ENCODE measurements around the gene BMP8B.

Gene BMP8B

GRCh38 chr1:39835110-39835509 lies 46.4 kb upstream of the BMP8B start:
- Histone ChIP-seq H2BK120ac (ENCODE audit: low read depth, low read length) (no peak overlapping the region), H4K91ac (ENCODE audit: low read length) (no peak overlapping the region), H3K4me3 (ENCODE audit: insufficient read depth in 1 of 2, low read depth in 1 of 2, low read length in 2 of 2) (no peak overlapping the region), H3K14ac (ENCODE audit: low read length in 2 of 2) (no peak overlapping the region), H3K79me1 (replicated peaks; ENCODE audit: low read length, poor library complexity, severe bottlenecking) (peaks cover 2% of the 10 kb centered on the region), H3K9me3 (ENCODE audit: control insufficient read depth, low read length) (no peaks in the 10 kb centered on the region), H3K9ac (ENCODE audit: low read length) (no peak overlapping the region), H3K27ac (ENCODE audit: low read length, poor library complexity, severe bottlenecking) (no peak overlapping the region), H2AFZ (ENCODE audit: low read depth, low read length) (no peak overlapping the region), H3K36me3 (ENCODE audit: control insufficient read depth in 1 of 2, insufficient read depth in 2 of 2, low read depth in 1 of 2, low read length in 2 of 2) (peaks cover 10 to 39% of the 10 kb centered on the region in 2 experiments), H2BK12ac (ENCODE audit: low read length in 2 of 2) (no peak overlapping the region), H3K23ac (ENCODE audit: low read length in 2 of 2) (no peak overlapping the region), H2BK5ac (ENCODE audit: low read depth, low read length, poor library complexity, severe bottlenecking) (no peak overlapping the region), H3K4me2 (ENCODE audit: low read length, poor library complexity, severe bottlenecking) (no peak overlapping the region), H3K27me3 (ENCODE audit: control insufficient read depth in 1 of 2, insufficient read depth in 1 of 2, low read length in 2 of 2) (peaks cover 3% of the 10 kb centered on the region in 2 experiments), H4K8ac (ENCODE audit: low read length) (no peak overlapping the region), H2BK15ac (ENCODE audit: low read depth, poor library complexity, severe bottlenecking) (no peak overlapping the region), H2AK5ac (ENCODE audit: low read length, severe bottlenecking) (no peak overlapping the region), H3K18ac (ENCODE audit: low read depth in 1 of 2, low read length in 2 of 2) (no peak overlapping the region), H3K4ac (ENCODE audit: low read depth in 1 of 2, low read length in 2 of 2) (no peak overlapping the region), H3K4me1 (ENCODE audit: control insufficient read depth, insufficient read depth, low read depth, low read length) (no peaks in the 10 kb centered on the region)
- DNase-seq = no peak
- 98% methylated on average over 2 of the region's 2 CpGs for WGBS

DNA sequence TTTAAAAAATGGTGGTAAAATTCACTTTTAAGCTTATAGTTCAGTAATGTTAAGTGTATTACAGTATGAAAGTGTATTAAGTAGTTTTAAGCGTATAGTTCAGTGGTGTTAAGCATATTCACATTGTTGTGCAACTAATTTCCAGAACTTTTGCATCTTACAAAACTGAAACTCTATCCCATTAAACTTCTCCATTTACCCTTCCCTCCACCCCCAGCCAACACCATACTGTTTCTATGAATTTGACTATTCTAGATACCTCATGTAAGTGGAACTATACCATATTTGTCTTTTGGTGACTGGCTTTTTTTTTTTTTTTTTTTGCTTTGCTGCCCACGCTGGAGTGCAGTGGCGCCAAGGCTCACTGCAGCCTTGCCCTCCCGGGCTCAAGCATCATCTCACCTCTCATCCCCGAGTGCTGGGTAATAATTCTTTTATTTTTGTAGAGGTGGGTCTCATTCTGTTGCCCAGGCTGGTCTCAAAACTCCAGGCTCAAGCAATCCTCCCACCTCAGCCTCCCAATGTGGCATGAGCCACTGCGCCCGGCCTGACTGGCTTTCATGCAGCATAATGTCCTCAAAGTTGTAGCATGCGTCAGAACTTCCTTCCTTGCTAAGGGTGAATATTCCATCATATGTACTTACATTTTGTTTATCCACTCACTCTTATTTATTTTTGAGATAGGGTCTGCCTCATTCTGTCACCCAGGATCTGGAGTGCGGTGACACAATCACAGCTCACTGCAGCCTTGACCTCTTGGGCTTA lies 45.1 kb upstream of the BMP8B start:
- Histone ChIP-seq H2BK15ac (ENCODE audit: low read depth, poor library complexity, severe bottlenecking) (no peak overlapping the region), H2AK5ac (ENCODE audit: low read length, severe bottlenecking) (no peak overlapping the region)
- 97% methylated on average over 4 of the region's 9 CpGs for WGBS

GRCh38 chr1:39833121-39833520 lies 44.5 kb upstream of the BMP8B start:
- Histone ChIP-seq H4K8ac (ENCODE audit: low read length) (no peak overlapping the region), H3K4me2 (ENCODE audit: low read length, poor library complexity, severe bottlenecking) (no peak overlapping the region), H2BK12ac (ENCODE audit: low read length in 2 of 2) (no peak overlapping the region), H2BK120ac (ENCODE audit: low read depth, low read length) (no peak overlapping the region), H3K27me3 (ENCODE audit: control insufficient read depth in 1 of 2, insufficient read depth in 1 of 2, low read length in 2 of 2) (peaks cover 3 to 17% of the 10 kb centered on the region in 2 experiments), H3K79me1 (replicated peaks; ENCODE audit: low read length, poor library complexity, severe bottlenecking) (no peaks in the 10 kb centered on the region), H3K9me3 (ENCODE audit: control insufficient read depth, low read length) (no peaks in the 10 kb centered on the region), H4K91ac (ENCODE audit: low read length) (no peak overlapping the region), H2BK5ac (ENCODE audit: low read depth, low read length, poor library complexity, severe bottlenecking) (no peak overlapping the region), H3K14ac (ENCODE audit: low read length in 2 of 2) (no peak overlapping the region), H3K23ac (ENCODE audit: low read length in 2 of 2) (no peak overlapping the region), H3K4me3 (ENCODE audit: insufficient read depth in 1 of 2, low read depth in 1 of 2, low read length in 2 of 2) (no peak overlapping the region), H3K36me3 (ENCODE audit: control insufficient read depth in 1 of 2, insufficient read depth in 2 of 2, low read depth in 1 of 2, low read length in 2 of 2) (peaks cover 4 to 20% of the 10 kb centered on the region in 2 experiments), H3K27ac (ENCODE audit: low read length, poor library complexity, severe bottlenecking) (no peak overlapping the region), H3K18ac (ENCODE audit: low read depth in 1 of 2, low read length in 2 of 2) (no peak overlapping the region), H2AK5ac (ENCODE audit: low read length, severe bottlenecking) (no peak overlapping the region), H3K4ac (ENCODE audit: low read depth in 1 of 2, low read length in 2 of 2) (no peak overlapping the region), H3K4me1 (ENCODE audit: control insufficient read depth, insufficient read depth, low read depth, low read length) (no peaks in the 10 kb centered on the region), H2BK15ac (ENCODE audit: low read depth, poor library complexity, severe bottlenecking) (no peak overlapping the region), H3K9ac (ENCODE audit: low read length) (no peak overlapping the region), H2AFZ (ENCODE audit: low read depth, low read length) (no peak overlapping the region)
- 100% methylated on average over 1 of the region's 2 CpGs for WGBS
- no peak for DNase-seq

More for the DNA sequence above, 45.1 kb upstream of the BMP8B start:
- peaks cover 8 to 26% of the 10 kb centered on the region in 2 experiments for H3K36me3 ChIP-seq (ENCODE audit: control insufficient read depth in 1 of 2, insufficient read depth in 2 of 2, low read depth in 1 of 2, low read length in 2 of 2)
- no peak overlapping the region for H3K27ac ChIP-seq (ENCODE audit: low read length, poor library complexity, severe bottlenecking)
- no peak overlapping the region for H3K4me2 ChIP-seq (ENCODE audit: low read length, poor library complexity, severe bottlenecking)
- no peak overlapping the region for H3K4me3 ChIP-seq (ENCODE audit: insufficient read depth in 1 of 2, low read depth in 1 of 2, low read length in 2 of 2)
- H2AFZ ChIP-seq (ENCODE audit: low read depth, low read length) = no peak overlapping the region
- H3K27me3 ChIP-seq (ENCODE audit: control insufficient read depth in 1 of 2, insufficient read depth in 1 of 2, low read length in 2 of 2) = peaks cover 3 to 14% of the 10 kb centered on the region in 2 experiments
- H2BK120ac ChIP-seq (ENCODE audit: low read depth, low read length) = no peak overlapping the region
- no peak overlapping the region for H2BK5ac ChIP-seq (ENCODE audit: low read depth, low read length, poor library complexity, severe bottlenecking)
- no peak overlapping the region for H3K9ac ChIP-seq (ENCODE audit: low read length)
- H3K23ac ChIP-seq (ENCODE audit: low read length in 2 of 2) = no peak overlapping the region
- H2BK12ac ChIP-seq (ENCODE audit: low read length in 2 of 2) = no peak overlapping the region
- H4K91ac ChIP-seq (ENCODE audit: low read length) = no peak overlapping the region
- DNase-seq = no peak
- H3K4me1 ChIP-seq (ENCODE audit: control insufficient read depth, insufficient read depth, low read depth, low read length) = no peaks in the 10 kb centered on the region
- H3K9me3 ChIP-seq (ENCODE audit: control insufficient read depth, low read length) = no peaks in the 10 kb centered on the region
- no peak overlapping the region for H4K8ac ChIP-seq (ENCODE audit: low read length)
- no peak overlapping the region for H3K18ac ChIP-seq (ENCODE audit: low read depth in 1 of 2, low read length in 2 of 2)
- no peak overlapping the region for H3K4ac ChIP-seq (ENCODE audit: low read depth in 1 of 2, low read length in 2 of 2)
- no peaks in the 10 kb centered on the region for H3K79me1 ChIP-seq (replicated peaks; ENCODE audit: low read length, poor library complexity, severe bottlenecking)
- no peak overlapping the region for H3K14ac ChIP-seq (ENCODE audit: low read length in 2 of 2)

DNA sequence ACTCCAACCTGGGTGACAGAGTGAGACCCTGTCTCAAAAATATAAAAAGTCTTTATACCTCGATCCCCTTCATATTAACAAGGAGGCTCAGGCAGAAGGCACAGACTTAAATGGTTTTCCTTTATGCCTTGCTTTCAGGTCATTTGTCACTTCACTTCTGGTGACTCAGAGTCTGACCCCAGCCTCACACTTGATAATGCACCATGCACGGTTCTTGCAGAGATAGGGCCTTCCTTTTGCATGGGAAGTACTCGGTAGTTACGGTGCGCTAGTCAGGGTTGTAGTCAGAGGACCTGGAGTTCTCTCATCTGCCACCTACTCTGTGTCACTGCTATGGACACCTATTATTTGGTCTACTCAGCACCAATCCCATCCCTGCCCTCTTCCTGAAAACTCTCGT lies 43.6 kb upstream of the BMP8B start:
- no peak overlapping the region for H3K4me3 ChIP-seq (ENCODE audit: insufficient read depth in 1 of 2, low read depth in 1 of 2, low read length in 2 of 2)
- H3K27ac ChIP-seq (ENCODE audit: low read length, poor library complexity, severe bottlenecking) = no peak overlapping the region
- no peak for DNase-seq
- no peak overlapping the region for H2BK15ac ChIP-seq (ENCODE audit: low read depth, poor library complexity, severe bottlenecking)
- no peak overlapping the region for H4K8ac ChIP-seq (ENCODE audit: low read length)
- no peak overlapping the region for H3K18ac ChIP-seq (ENCODE audit: low read depth in 1 of 2, low read length in 2 of 2)
- no peaks in the 10 kb centered on the region for H3K79me1 ChIP-seq (replicated peaks; ENCODE audit: low read length, poor library complexity, severe bottlenecking)
- no peak overlapping the region for H2BK5ac ChIP-seq (ENCODE audit: low read depth, low read length, poor library complexity, severe bottlenecking)
- H3K27me3 ChIP-seq (ENCODE audit: control insufficient read depth in 1 of 2, insufficient read depth in 1 of 2, low read length in 2 of 2) = peaks cover 3 to 17% of the 10 kb centered on the region in 2 experiments
- 88% methylated on average over 6 of the region's 6 CpGs for WGBS
- H3K4me1 ChIP-seq (ENCODE audit: control insufficient read depth, insufficient read depth, low read depth, low read length) = no peaks in the 10 kb centered on the region
- peaks cover 0 to 12% of the 10 kb centered on the region in 2 experiments for H3K36me3 ChIP-seq (ENCODE audit: control insufficient read depth in 1 of 2, insufficient read depth in 2 of 2, low read depth in 1 of 2, low read length in 2 of 2)
- H3K4ac ChIP-seq (ENCODE audit: low read depth in 1 of 2, low read length in 2 of 2) = no peak overlapping the region
- no peaks in the 10 kb centered on the region for H3K9me3 ChIP-seq (ENCODE audit: control insufficient read depth, low read length)
- no peak overlapping the region for H3K14ac ChIP-seq (ENCODE audit: low read length in 2 of 2)
- H2BK12ac ChIP-seq (ENCODE audit: low read length in 2 of 2) = no peak overlapping the region
- no peak overlapping the region for H2AFZ ChIP-seq (ENCODE audit: low read depth, low read length)
- H3K4me2 ChIP-seq (ENCODE audit: low read length, poor library complexity, severe bottlenecking) = no peak overlapping the region
- no peak overlapping the region for H3K23ac ChIP-seq (ENCODE audit: low read length in 2 of 2)
- H2AK5ac ChIP-seq (ENCODE audit: low read length, severe bottlenecking) = no peak overlapping the region
- H4K91ac ChIP-seq (ENCODE audit: low read length) = no peak overlapping the region
- no peak overlapping the region for H2BK120ac ChIP-seq (ENCODE audit: low read depth, low read length)
- H3K9ac ChIP-seq (ENCODE audit: low read length) = no peak overlapping the region
